GM12878 (cell line): ENCODE results near the gene GANC.

Experiments used
- ATF2 ChIP-seq: IDR thresholded peaks from 2 replicates; pipeline ENCODE4 v1.6.1; 2012; ENCODE audit warnings: low read length, inconsistent platforms
- ATF3 ChIP-seq: IDR thresholded peaks from 2 replicates; pipeline ENCODE4 v1.6.1; 2011; ENCODE audit warnings: low read depth, mild to moderate bottlenecking, low read length, moderate library complexity, borderline replicate concordance; ENCODE audit errors: extremely low read depth
- CTCF ChIP-seq, 3 experiments: IDR thresholded peaks in 2 of 3; conservative IDR thresholded peaks in 1 of 3; 2 replicates each; pipeline ENCODE4 v1.5.1; 2011; ENCODE audit warnings: low read depth in 3 of 3, low read length in 3 of 3, mild to moderate bottlenecking in 3 of 3, control low read depth in 2 of 3, moderate library complexity in 2 of 3, inconsistent platforms in 1 of 3, mixed read lengths in 1 of 3; ENCODE audit not compliant: control insufficient read depth in 2 of 3, insufficient read depth in 1 of 3; ENCODE audit errors: extremely low read depth in 1 of 3
- E2F4 ChIP-seq: IDR thresholded peaks from 2 replicates; pipeline ENCODE4 v1.6.1; 2012; ENCODE audit warnings: low read depth, low read length, improper control_type of control experiment
- EZH2 ChIP-seq: IDR thresholded peaks from 2 replicates; pipeline ENCODE4 v1.6.1; 2012; ENCODE audit warnings: low read depth, mild to moderate bottlenecking, control low read depth, inconsistent platforms, low read length, borderline replicate concordance; ENCODE audit not compliant: control insufficient read depth
- HSF1 ChIP-seq: fragments of 150-350 bp; IDR thresholded peaks from 2 replicates; pipeline ENCODE4 v1.6.1; 2014; ENCODE audit warnings: mild to moderate bottlenecking, low read depth, low read length
- IRF4 ChIP-seq: IDR thresholded peaks from 2 replicates; pipeline ENCODE4 v1.6.1; 2011; ENCODE audit warnings: low read depth, low read length
- NFIC ChIP-seq: IDR thresholded peaks from 2 replicates; pipeline ENCODE4 v1.6.1; 2012; ENCODE audit warnings: low read depth, mild to moderate bottlenecking, inconsistent platforms, low read length, moderate library complexity
- NFYA ChIP-seq: IDR thresholded peaks from 2 replicates; pipeline ENCODE4 v1.6.1; 2011; ENCODE audit warnings: low read depth, mild to moderate bottlenecking, low read length, improper control_type of control experiment, borderline replicate concordance
- RFX5 ChIP-seq: IDR thresholded peaks from 2 replicates; pipeline ENCODE4 v1.6.1; 2011; ENCODE audit warnings: low read depth, low read length, improper control_type of control experiment
- SIX5 ChIP-seq: IDR thresholded peaks from 2 replicates; pipeline ENCODE4 v1.6.1; 2011; ENCODE audit warnings: mild to moderate bottlenecking, low read depth, low read length, moderate library complexity; ENCODE audit not compliant: severe bottlenecking
- ZNF24 ChIP-seq: fragments of 450-650 bp; IDR thresholded peaks from 2 replicates; pipeline ENCODE4 v1.6.1; 2017; ENCODE audit warnings: antibody characterized with exemption, mild to moderate bottlenecking

GRCh38 chr15:42402455-42403205 is 129.6 kb downstream of the GANC start:
- TF ChIP-seq CTCF (IDR thresholded peaks at IDR 0.05 in 2 of 3, conservative IDR thresholded peaks at IDR 0.05 in 1 of 3; ENCODE audit: control insufficient read depth in 2 of 3, extremely low read depth in 1 of 3, insufficient read depth in 1 of 3, low read depth in 3 of 3, low read length in 3 of 3) (no peak), HSF1 (no peak), E2F4 (no peak), ZNF24 (no peak), ATF2 (no peak), IRF4 (no peak), ATF3 (no peak), EZH2 (no peak), SIX5 (no peak), RFX5 (no peak), NFYA (no peak), NFIC (no peak)
